GM12874 (cell line): Measurements from ENCODE around the gene ITPR2.

Experiments
- CTCF ChIP-seq: IDR thresholded peaks from 2 replicates; pipeline ENCODE4 v1.5.1; 2011; ENCODE audit warnings: low read depth, mild to moderate bottlenecking, control low read depth, low read length, moderate library complexity; ENCODE audit not compliant: insufficient read depth

The ITPR2 gene

GRCh38 chr12:26803552-26803951 is 29.4 kb downstream of the ITPR2 start:
- no peak for TF ChIP-seq CTCF

GRCh38 chr12:26801486-26801885 is 31.5 kb downstream of the ITPR2 start:
- TF ChIP-seq CTCF = no peak

- no peak for TF ChIP-seq CTCF
These were observed 32.1 kb downstream of the ITPR2 start for GRCh38 chr12:26800858-26801257.

GRCh38 chr12:26800347-26800746 is 32.6 kb downstream of the ITPR2 start:
- no peak for TF ChIP-seq CTCF

GRCh38 chr12:26799741-26800140 is 33.3 kb downstream of the ITPR2 start:
- TF ChIP-seq CTCF = no peak

GRCh38 chr12:26798640-26799039 is 34.4 kb downstream of the ITPR2 start:
- no peak for TF ChIP-seq CTCF

GRCh38 chr12:26798023-26798422 is 35.0 kb downstream of the ITPR2 start:
- TF ChIP-seq CTCF = no peak

- TF ChIP-seq CTCF = no peak
These were observed 37.1 kb downstream of the ITPR2 start for GRCh38 chr12:26795910-26796309.
